GDM1 (cell line): ENCODE results near the gene PADI3.

Experiments
- DNase-seq: peaks from one replicate; lab custom pipeline; 2025; lab: John Stamatoyannopoulos, UW

PADI3 gene

GRCh38 chr1:17248781-17249180 is at the start of gene PADI3:
Gene PADI3, plus strand, starts transcription at chr1:17249098. Its CDS starts 40 bp downstream, at chr1:17249138.
- no peak for DNase-seq

DNA sequence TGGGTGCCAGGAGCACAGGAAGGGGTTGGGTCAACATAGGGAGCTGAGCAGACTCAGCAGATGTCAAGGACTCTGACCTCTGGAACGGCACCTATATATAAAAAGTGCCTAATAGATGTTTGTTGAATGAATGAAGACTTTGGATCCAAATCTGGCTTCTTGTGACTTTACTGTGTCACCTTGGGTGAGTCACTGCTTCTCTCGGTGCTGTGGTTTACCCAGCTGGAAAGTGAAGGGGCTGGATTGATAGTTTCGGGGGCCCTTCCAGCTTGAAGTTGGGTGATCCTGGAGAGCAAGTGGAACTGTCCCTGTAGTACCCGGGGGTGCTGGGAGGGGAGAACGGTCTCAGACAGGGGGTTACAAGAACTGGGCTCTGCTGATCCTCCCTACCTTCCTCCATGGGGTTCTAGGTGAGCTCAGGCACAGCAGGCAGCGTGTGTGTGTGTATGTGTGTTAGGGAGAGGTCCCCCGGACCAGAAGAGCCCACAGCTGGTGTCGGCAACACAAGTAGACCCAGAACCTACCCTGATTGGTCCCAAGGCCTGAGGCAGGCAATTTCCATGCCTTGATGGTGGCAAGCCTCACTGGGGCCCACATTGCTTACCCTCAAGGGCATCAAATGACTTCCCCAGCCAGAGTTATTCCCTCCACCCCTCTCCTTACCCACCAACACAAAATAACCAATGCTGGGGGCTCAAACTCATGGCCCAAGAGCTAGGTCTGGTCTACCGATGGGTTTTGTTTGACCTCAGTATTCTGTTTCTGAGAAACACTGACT is 49.4 kb upstream of the PADI3 start:
- DNase-seq, result no peak

DNA sequence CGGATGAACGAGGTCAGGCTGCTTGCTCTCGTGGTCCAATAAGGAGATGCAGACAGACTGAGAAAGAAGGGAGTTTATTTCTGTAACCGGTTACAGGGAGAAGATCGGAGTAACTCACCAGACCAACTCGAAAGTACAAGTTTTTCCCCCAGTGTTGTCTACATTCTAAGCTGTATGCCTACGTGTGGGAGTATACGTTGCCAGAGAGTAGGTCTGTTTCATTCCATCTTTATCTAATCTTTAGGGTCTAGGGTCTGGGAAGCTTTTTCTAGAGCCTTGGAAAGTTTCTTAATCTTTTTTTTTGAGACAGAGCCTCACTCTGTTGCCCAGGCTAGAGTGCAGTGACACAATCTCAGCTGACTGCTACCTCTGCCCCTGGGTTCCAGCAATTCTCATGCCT is 48.7 kb upstream of the PADI3 start:
- no peak for DNase-seq

DNA sequence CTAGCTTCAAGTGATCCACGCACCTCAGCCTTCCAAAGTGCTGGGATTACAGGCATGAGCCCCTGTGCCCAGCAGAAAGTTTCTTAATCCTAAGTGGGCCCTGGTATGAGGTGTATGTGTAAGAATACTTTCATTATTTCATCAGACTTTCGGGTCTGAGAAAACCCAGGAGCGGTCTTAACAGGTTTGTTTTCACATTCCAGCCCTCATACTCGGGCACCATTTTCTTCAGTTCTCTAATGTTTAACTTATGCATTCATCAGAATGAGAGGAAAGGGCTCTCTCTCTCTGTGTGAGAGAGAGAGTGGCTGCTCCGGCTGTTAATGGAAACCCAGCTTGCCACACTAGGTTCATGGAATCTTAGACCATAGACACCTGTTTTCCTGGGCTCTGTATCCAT is 48.1 kb upstream of the PADI3 start:
- no peak for DNase-seq

GRCh38 chr1:17201201-17202021 is 47.5 kb upstream of the PADI3 start:
- no peak for DNase-seq

- no peak for DNase-seq
These were observed 44.1 kb upstream of the PADI3 start, which contains the start of gene PADI1 for GRCh38 chr1:17204546-17205440. Gene PADI1, plus strand, starts transcription at chr1:17205128. Its CDS starts 90 bp downstream, at chr1:17205218.

GRCh38 chr1:17205652-17206051 is 43.2 kb upstream of the PADI3 start:
- DNase-seq, result no peak

- DNase-seq, result no peak
These were observed 42.7 kb upstream of the PADI3 start for GRCh38 chr1:17206196-17206595.

DNA sequence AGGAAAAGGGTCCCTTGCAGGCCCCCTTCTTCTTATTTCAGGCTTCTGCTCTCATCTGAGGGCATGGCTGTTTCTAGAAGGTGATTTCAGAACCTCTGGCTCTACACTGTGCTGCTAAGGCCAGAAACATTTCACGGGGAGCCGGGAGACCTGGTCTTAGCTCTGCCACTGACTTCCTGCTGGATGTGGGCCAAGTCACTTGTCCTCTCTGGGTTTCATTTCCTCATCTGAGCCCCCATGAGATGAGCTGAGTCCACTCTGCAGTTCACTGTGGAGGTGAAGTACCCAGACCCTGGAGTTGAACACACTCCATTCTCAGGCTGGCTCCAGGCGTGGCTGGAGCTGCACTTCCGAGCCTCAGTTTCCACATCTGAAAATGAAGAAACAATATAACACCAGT is 41.9 kb upstream of the PADI3 start:
- DNase-seq, result peak; percentile 67

DNA sequence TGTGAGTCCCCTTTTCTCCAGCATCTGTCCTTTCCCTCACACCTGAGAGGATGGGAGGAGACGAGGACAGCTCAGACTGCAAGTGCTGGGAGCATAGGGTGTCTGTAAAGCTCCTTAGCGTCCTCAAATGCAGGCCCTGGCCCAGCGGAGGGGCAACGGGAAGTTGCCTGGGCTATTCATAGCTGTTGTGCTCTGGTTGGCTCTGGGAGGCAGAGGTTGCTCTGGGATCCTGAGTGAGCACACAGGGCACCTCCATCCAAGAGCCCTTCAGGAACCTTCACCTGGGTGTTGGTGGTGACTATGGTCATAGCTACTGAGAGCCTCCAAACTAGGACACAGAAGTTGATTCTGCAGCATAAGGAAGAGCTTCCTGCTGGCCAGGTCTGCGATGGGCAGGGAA is 41.4 kb upstream of the PADI3 start:
- DNase-seq, result peak; percentile 42

DNA sequence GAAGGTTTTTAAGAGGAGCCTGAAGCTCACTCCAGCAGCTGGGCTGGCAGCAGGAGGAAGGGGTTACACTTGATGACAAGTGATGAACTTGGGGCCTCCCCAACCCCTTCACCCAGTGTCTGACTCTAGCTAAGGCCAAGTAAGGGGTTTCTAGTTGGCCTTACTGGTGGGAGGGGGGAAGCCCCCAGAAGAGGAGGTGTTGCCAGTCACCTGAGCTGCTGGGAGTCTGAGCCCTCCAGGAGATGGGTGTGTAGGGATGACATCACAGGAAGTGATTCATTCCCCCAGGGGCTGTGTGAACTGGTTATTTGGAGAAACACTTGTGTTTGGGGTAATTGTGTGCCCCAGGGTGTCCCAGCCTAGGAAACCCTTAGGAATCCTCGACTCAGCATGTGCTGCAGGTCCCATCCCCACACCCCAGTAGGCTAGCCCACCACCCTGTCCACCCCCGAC is 40.9 kb upstream of the PADI3 start:
- DNase-seq, result no peak

- no peak for DNase-seq
These were observed 40.4 kb upstream of the PADI3 start for GRCh38 chr1:17208546-17208945.

DNA sequence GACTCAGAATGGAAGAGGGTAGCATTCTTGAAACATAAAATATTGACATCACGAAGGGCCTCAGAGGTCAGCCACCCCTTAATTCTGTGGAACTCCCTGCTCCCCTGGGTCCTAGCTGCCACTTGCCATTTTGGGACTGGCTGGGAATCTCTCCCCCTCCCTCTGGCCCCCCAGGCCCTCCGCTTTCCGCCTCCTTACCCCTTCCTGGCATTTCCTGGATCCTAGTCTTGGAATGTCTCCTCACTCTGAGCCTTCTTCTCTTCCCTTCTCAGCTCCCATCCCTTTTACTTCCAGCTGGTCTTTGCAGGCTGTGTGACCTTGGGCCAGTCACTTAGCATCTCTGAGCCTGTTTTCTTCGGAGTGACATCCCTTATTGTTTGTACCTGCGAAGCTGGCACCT is 39.5 kb upstream of the PADI3 start:
- DNase-seq, result no peak

DNA sequence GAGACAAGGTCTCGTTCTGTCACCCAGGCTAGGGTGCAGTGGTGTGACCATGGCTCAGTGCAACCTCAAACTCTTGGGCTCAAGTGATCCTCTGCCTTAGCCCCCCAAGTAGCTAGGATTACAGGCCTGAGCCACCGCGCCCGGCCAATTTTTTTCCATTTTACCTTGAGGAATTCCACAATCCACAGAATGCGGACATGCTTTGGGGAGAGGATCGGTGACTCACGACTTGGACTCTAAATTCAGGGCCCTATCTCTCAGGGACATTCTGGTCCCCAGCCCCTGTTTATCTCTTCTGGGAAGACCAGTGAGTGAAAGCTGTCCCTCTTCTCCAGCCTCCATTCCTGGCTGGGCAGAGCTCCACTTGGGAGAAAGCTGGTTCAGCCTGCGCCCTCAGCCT is 38.7 kb upstream of the PADI3 start:
- no peak for DNase-seq

GRCh38 chr1:17211377-17211776 is 37.5 kb upstream of the PADI3 start:
- DNase-seq, result no peak

DNA sequence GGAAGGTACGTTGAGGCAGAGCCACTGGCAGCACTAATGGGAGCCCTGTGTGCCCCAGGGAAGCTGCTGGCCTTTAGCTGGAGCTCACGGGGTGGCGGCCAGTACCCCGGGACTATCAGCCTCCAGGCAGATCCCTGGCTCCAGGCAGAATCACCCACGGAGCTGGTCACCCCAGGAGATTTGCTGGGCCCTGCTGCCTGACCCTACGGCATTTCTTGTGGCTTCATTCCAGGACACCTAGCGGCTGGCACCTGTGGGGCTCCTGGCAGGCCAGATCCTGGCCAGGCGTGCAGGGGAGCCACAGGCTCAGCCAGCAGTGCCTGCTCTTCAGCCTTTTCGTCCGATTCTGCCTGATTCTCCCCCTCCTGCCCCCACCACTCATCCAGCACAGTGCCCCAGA is 36.9 kb upstream of the PADI3 start:
- no peak for DNase-seq

- peak; percentile 90 for DNase-seq
These were observed 36.3 kb upstream of the PADI3 start for GRCh38 chr1:17212487-17213121.

DNA sequence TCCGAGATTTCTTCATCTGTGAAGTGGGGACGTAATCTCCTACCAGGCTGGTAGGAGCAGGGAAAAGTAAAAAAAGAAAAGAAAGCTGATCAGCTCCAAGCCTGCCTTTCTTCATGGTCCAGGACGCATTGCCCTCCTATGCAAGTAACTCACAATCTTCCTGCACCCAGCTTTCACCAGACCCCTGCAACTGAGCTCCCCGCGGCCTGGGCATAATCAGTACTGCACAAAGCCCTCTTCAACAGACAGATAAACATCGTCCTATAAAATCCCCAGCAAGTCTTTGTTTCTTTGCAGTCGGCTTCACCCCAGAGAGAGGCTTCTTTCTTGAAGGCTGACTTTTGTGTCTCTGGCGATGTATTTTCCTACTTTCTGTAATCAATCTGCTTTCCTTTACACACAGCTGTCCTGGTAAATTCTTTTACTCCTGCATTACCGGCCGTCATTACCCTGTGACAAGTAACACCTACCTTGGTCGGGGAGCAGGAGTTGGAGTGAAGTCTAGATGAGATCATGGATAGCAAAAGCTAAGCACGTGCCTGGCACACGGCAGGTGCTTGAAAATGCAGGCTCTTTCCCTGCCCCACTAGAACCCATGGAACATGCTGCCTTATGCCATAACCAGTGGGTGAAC is 35.6 kb upstream of the PADI3 start:
- DNase-seq, result no peak

DNA sequence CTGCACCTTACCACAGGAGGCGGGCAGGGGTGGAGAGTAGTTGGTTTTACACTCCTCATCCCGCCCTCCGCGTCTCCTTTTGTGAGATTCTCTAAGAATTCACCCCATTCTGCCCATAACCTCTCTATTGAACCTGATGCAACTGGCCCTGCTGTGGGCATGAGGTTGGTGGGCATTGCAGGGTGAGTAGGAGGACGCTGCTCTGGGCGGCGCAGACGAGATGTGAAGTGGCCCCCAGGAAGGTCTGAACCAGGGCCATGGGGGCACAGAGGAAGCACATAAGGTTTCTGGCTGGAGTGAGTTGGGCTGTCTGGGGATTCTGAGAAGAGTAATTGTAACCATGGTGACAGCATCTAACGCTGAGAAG is 35.1 kb upstream of the PADI3 start:
- no peak for DNase-seq

DNA sequence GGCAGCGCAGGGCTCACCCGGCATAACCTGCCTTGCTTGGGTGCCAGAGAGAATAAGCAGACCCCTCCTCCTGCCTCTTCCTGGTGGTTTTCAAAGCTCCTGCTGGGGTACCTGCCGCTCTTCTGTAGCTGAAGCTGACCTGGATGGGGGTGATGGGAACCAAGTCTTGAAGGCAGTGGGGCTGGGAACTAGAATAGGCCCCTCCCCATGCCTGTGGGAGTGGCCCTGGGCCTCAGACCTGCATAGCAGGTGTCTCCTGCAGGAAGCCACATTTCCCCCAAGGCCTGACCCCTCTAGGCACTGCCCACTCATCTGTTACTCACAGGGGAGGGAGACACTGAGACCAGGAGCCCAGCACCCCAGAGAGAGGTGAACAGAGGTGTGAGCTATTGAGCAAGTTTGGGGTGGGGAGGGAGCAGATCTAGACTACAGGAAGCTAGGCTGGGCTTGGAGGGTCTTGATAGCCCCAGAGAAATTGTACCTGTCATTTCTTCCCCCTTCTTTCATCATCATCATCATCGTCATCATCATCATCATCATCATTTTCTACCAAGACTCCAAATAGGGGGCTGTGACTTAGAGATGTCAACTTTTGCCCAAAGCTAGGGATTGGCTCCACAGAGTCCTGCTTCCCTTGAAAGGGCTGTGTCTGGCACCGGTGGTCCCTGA is 33.9 kb upstream of the PADI3 start:
- no peak for DNase-seq

DNA sequence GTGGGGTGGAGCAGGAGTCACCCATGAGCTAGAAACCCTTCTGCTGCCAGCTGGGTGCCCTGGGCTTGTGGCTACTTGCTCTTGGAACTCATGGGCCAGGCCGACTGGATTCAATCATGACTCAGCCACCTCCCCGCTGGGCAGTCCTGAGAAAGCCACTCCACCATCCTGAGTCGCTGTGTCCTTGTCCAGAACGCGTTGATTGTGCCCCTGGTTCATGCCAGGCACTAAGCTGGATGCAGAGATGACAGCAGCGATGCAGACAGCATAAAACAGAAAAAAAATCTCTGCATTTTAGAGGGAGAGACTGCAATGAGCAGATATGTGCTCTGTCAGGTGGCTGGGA is 33.4 kb upstream of the PADI3 start:
- DNase-seq, result no peak
